Amniotic stem cell (primary cell): Measurements from ENCODE around the gene SYT17.
"Not testable (repeated sequence)": the region's sequence is repeated elsewhere in the genome, so short reads cannot be mapped to it uniquely, and the experiment has no call there.

ENCODE experiments used
- DNase-seq: peaks from one replicate; lab custom pipeline; 2025; lab: John Stamatoyannopoulos, UW

The SYT17 gene

DNA sequence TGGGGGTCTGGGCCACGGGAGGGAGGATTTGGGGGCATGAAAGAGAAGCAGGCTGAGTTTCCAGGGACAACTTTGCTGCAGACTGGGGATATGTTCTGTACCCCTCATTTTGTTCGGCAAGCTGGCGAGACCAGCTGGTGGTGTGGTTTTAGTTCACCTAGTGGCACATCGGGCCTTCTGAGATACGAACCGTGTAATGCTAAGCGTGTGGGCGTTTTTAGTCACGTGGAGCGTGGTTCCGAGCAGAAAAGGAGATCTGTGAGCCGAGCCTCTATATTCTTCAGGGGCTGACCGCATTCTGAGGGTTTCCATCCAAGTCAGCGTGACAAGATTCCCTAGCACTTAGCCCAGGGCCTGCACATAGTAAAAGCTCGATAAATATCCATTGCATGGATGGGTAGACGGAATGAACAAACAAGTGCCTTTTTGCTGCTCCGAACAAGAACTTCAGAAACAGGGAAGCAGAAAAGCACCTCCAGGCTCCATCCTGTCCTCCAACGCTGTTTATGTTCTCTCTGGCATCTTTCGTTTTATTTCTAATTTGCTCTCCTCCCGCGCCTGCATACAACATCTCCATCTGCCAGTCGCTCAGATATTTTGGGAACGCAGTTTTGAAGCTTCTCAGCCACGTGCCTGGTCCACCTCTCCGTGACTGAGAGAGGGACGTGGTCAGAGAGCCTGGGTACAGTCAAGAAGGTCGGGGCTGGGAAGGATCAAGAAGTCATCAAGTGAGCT, 5.8 kb downstream of the SYT17 start:
- DNase-seq = no peak

DNA sequence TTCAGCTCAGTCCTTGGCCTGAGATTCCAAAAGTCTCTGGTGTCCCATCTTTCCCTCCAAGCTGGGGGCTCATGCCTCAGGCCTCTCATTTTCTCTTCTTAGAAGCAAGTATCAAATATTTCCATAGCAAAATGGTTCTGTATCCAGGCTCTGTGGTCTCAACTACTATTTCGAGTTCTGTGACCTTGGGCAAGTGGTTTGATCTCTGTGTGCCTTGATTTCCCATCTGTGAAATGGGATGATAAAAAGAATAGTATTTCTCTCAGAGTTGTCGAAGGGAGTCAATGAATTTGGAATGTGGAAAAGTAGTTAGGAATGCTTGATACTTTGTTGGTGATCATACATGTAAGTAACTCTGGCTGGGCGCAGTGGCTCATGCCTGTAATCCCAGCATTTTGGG, 6.4 kb downstream of the SYT17 start:
- DNase-seq = no peak

DNA sequence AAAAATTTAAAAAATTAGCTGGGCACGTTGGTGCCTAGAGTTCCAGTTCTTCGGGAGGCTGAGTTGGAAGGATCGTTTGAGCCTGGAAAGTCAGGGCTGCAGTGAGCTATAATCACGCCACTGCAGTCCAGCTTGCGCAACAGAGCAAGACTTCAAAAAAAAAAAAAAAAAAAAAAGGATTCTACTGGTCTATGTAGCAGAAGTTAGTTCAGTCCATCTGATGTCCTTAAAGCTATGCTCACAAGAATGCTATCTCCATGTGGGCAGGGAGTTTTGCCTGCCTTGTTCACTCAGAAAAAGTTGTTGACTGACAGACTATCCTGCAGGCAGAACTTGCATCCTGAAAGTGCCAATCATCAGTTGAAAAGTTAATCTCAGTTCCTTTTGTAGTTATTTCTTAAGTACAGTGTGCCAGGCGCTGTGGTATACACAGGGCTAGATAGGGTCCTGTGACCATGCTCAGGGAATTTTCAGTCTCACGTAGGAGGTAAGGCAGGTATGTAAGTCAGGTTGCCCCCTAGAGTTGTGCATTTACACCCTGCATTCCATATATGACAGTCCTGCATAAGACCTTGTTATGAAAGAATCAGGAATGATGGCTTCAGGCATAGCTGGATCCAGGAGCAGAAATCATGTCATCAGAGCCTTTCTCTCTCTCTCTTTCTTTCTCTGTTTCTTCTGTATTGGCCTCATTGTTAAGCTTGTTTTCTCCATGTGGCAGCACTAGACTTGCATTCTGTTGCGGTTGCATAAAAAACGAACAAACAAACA, 7.6 kb downstream of the SYT17 start:
- no peak for DNase-seq

DNA sequence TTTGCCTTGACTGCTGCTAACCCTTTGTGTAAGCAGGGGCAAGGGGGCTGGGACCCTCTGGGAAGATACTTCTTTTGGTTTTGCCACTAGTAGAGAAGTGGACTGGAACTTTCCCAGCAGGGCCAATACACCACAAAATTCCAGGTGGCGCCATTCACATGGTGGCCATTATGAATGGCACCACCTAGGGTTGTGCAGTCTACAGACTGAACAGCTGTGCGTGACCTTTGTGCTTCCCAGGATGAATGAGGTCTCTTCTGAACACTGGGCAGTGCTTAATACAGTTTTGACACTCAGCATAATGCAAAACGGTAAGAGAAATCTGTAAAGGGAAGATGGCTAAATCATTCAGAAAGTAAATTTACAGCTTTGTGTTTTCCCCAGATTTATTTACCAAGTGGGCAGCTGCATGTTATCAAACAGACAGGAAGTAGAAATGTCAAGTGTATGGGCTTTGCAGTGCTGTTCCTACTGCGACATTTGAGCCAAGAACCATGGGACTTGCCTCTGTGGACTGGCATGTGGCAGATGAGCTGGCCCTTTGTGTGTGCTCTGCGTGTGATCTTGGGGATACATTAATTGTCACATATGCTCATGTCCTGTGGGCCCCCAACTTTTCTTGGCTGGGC, 9.2 kb downstream of the SYT17 start:
- DNase-seq = no peak

DNA sequence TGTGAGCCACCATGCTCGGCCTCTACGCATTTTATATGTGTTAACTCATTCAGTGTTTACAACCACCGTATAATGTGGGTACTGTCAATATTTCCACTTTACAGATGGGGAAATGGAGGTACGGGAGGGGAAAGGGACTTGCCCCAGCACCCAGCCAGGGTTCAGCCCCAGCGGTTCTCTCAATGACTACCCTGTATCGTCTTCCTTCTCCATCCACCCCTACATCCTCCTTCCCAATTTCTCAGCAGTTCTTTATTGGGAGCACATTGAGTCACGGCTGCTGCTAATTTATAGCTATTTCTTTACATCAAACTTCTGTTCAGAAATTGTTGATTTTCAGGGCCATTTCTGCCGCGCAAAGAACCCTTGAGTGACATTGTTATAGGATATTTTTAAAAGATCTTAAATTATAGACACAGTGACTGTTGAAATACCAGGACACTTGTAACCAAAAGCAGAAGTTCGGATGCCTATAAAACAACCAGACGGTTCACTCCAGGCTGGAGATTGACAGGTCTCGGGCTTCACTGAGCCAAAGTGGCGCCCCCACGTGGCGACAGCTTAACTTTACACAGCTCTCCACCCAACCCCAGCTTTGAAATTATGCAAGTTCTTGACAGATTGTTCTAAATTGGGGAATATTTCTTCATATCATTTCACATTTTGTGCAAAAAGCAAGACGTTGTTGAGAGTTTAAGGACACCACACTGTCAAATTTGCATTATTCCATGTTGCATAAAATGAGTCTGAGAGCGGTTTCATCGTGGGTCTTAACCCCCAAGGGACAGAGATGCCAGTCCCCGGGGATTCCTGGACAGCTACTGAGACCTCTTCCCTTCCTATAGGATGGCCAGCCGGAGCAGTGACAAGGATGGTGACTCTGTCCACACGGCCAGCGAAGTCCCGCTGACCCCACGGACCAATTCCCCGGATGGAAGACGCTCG, 11.8 kb downstream of the SYT17 start:
- no peak for DNase-seq

DNA sequence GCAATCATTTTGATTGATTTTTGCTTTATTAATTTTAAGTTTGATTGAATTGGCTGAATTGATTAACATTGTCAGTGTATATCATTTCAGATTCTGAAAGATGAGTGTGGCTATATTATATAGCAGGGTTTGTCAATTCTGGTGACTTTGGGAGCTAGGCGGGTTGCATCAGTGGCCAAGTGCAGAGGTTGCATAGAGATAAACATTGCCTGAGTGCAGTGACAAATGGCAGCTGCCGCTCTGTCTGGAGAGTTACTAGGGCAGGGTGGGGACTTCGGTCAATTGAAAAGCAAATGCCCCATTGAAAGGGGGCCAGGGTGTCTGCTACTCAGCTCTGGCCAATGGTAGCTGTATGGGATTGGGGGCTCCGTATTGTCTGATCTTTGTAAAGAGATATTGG, 12.7 kb downstream of the SYT17 start:
- DNase-seq = no peak

DNA sequence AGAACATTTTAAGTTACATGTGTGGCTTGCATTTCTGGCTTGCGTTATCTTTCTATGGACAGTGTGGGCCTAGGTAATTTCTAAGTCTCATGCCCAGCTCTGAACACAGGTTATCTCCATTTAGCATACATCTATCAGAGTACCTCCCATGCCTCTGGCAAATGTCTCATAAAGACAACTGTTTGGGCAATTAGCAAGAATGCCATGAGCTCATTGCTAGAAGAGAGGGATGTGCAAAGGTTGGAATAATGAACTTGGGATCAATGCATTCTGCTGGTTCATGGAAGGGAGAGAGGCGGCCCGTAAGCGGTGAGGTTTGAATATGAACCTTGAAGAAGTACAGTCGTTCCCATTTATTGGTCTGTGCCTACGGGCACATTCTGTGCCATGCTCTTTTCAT, 14.4 kb downstream of the SYT17 start:
- no peak for DNase-seq

DNA sequence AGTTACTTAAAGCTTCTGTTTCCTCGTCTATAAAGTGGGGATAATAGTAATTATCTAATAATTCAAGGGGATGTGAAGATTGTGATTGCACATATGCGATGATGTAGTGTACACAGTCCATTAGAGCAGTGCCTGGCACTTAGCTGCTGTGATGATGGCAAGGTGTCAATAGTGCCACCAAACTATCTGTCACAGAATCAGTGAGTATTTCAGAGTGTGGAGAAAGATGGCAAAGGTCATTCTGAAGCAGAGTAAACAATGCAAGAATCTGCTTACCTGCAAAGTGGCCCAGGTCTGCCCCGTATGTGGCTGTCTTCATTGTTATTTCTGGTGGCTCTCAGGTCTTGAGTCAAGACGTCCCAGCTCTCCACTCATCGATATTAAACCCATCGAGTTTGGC, 15.1 kb downstream of the SYT17 start:
- DNase-seq = no peak

DNA sequence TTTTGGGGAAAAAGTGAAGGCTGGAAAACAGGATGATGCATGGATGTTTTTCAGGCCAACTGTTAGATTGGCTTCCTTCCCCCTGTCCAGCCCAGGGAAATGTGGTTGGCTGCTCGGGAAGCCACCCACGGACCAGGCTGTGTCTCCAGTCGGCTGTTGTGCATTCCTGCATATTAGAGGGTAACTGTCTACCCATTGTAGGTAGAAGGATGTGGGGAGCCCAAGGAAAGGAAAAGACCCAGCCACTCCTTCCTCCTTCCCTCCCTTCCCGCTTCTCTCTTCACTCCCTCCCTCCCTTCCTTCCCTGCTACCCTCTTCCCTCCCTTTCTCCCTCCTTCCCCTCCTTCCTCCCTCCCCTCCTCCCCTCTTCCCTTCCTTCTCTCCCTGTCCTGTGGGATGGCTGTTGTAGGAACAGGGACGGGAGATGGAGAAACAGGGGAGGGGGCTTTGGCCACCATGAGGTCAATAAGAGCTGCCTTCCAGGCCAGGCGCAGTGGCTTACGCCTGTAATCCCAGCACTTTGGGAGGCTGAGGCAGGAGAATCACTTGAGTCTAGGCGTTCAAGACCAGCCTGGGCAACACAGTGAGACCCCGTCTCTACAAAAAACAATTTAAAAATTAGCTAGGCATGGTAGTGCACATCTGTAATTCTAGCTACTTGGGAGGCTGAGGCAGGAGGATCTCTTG, 16.9 kb downstream of the SYT17 start:
- DNase-seq = no peak

DNA sequence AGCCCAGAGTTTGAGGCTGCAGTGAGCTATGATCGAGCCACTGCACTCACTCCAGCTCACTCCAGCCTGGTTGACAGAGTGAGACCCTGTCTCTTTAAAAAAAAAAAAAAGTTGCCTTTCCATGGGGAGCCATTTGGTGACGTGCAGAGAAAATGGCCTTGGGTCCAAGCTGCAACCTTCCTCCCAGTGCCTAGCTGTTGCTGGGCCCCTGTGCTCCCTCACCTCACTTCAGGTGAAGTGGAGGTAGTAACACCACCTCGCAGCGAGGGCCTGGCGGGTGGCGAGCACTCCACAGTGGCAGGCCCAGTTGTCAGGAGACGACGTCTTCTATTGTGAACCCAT, 17.4 kb downstream of the SYT17 start:
- DNase-seq = no peak

DNA sequence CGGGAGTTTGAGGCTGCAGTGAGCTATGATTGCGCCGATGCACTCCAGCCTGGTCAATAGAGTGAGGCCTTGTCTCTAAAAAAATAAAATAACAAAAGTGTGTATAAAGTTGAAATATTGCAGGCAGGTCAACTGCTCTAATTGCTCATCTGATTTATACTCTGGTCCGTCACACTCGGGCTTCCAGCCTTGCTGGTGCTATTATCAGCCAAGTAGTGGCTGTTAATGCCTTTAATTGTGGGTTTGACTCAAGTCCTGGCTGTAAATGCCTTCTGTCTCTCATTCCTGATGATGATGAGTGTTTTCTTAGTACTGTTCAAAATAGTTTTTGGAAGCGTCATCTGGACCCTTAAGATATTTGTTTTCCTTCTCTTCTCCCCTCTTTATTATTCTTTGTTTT, 18.4 kb downstream of the SYT17 start:
- DNase-seq = no peak

DNA sequence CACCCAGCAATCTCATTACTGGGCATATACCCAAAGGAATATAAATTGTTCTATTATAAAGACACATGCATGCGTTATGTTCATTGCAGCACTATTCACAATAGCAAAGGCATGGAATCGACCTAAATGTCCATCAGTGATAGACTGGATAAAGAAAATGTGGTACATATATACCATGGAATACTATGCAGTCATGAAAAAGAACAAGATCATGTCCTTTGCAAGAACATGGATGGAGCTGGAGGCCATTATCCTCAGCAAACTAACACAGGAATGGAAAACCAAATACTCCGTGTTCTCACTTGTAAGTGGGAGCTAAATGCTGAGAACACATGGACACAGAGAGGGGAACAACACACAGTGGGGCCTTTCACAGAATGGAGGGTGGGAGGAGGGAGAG, 19.9 kb downstream of the SYT17 start:
- DNase-seq = not testable (repeated sequence)

DNA sequence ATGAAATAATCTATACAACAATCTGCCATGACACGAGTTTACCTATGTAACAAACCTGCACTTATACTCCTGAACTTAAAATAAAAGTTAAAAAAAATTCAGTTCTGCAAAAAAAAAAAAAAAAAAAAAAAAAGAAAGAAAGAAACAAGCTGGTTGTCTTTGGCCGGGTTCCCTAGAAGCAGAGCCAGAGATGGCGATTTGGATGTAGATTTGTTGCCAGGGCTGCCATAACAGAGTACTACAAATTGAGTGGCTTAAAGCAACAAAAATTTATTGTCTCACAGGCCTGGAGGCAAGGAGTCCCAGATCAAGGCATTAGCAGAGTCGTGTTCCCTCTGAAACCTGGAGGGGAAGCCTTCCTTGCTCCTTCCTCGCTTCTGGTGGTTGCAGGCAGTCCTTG, 20.4 kb downstream of the SYT17 start:
- no peak for DNase-seq

DNA sequence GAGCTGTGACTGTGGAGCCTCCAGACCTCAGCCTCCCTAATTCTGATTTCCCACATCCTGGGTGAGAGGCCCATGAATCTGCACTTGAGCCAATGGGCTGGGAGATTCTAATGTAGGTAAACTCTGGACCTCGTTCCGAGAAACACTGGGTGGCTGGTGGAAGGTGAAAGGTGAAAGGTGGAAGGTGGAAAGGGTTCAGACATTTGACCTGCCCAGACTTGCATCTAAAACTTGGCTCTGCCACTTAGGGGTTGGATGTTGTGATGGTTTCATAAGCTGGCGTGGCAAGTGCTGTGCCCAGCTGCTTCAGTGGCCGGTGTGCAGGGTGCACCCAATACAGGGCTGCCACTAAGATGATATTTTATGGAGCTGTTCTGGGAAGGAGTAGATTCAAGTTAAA, 24.8 kb downstream of the SYT17 start:
- no peak for DNase-seq

DNA sequence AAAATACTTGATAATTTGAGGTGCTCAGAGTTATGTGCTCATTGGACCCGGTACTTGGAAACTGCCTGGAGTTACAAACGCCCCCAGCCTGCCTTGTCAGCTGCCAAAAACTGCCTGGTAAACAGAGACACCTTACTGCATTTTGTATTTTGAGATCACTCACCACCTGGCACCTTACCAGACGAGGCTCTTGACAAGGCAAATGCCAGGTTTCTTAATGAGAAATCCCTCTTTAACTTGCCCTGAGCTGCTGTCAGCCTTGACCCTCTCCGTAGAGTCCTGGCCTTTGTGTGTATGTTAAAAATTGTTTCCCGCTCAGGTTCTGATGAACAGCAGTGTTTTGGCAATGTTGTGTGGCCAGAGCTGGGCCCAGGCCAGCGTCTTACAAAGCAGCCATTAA, 28.8 kb downstream of the SYT17 start:
- no peak for DNase-seq

DNA sequence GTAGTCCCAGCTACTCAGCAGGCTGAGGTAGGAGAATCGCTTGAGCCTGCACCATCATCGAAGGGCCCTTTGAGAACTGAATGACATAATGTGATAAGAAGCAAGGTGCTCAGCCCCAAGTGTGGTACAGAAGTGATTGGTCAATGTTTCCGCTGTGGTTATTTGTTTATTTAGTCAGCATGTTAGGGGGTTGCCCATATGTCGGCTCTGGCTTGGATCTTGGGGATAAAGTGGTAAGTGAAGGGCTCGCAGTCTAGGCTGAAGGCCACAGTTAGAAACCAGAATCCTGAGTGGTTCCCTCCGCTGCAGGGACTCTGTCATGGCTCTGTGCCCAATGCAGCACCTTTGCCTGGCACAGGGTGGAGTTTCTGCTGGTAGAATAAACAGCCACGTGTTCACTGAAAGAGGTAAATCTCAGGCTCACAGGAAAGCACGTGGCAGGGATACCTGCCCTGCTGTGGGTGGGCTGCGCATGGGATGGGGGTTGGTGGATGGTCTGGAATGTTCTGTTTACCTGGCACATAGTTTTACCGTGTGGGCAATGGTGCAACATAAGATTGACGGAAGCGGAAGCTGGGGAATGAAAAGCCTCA, 35.4 kb downstream of the SYT17 start:
- DNase-seq = no peak

DNA sequence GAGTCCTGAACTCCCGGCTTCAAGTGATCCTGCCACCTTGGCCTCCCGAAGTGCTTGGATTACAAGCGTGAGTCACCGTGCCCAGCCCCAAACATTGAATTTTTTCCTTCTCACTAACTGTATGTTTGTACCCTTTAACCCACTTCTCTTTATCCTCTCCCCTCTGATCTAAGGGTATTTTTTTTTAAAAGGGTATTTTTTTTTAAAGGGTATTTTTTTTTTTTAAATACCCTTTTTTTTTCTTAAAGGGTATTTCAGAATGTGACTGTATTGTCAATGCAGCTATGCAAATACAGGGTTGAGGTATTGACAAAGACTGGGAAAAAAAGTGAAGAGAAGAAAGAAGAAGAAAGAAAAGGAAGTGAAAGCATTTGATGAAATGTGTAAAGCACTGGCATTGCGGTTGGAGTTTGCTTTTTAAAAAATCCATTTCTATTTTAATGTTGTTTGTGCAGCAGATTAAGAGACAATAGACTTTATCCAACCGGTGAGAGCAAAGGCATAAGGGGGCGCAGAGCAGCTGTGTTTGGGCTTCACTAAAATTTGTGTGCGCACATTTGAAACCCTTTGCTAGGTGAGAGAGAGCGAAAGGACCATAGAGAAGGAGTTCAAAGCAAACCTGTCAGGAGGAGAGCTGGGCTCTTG, 42.4 kb downstream of the SYT17 start:
- no peak for DNase-seq

DNA sequence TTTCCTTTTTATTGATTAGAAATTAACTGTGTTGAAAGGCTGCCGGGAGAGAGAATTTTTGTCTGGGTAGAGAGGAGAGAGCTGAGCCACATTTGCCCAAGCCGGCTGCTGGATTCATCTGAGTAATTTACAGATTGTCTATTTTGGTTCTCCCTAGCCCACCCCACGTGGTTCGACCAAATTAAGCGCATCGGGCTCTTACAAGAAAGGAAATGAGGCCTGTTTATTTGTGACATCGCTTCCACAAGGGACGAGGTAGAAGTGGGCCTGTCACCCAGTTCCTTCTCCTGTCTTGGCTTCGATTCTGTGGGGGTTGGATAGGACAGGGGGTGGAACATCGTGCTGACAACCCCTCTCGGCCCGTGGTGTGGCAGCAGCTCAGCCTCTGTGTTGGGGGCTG, 42.9 kb downstream of the SYT17 start:
- DNase-seq = no peak

DNA sequence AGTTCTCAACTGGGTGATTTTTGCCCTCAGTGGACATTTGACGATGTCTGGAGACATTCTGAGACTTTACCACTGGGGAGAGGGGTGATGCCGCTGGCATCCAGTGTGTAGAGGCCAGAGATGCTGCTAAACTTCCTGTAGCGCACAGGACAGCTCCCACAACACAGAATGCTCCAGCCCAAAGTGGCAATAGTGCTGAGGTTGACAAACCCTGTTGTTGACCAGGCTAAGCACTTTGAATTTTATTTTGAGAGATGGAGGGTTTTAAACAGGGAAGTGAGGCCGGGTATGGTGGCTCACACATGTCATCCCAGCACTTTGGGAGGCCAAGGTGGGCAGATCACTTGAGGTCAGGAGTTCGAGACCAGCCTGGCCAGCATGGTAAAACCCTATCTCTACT, 44.0 kb downstream of the SYT17 start:
- DNase-seq = no peak

DNA sequence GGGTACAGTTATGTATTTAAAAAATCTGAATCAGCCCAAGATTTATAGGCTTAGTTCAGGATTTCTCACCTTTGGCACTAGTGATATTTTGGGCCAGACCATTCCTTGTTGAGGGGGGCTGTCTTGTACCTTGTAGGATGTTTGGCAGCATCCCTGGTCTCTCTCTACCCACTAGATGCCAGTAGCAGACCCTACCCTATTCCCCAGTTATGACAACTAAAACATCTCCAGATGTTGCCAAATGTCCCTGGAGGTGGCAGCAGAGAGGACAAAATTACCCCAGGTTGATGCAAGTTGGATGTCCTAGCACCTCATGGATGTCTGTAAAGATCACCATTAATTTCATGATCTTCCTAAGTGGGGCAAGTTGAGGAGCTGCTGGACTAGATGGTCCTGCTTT, 45.8 kb downstream of the SYT17 start:
- DNase-seq = no peak

DNA sequence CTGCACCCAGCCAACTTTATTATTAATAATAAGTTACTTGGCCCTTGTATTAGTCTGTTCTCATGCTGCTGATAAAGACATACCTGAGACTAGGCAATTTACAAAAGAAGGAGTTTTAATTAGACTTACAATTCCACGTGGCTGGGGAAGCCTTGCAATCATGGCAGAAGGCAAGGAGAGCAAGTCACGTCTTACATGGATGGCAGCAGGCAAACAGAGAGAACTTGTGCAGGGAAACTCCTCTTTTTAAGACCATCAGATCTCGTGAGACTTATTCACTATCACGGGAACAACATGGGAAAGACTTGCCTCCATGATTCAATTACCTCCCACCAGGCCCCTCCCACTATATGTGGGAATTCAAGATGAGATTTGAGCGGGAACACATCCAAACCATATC, 47.7 kb downstream of the SYT17 start:
- DNase-seq = no peak
